ENCODE measurements around the gene TIMP3.
"Not testable (repeated sequence)": the region's sequence is repeated elsewhere in the genome, so short reads cannot be mapped to it uniquely, and the experiment has no call there.

GRCh38 chr22:32757086-32757762 is 44.3 kb upstream of the TIMP3 start:
- not testable (repeated sequence) for TF ChIP-seq CTCF (conservative IDR thresholded peaks at IDR 0.05; ENCODE audit: low read depth, low read length); POLR2A (IDR thresholded peaks at IDR 0.05; ENCODE audit: low read depth, low read length); RFX5 (IDR thresholded peaks at IDR 0.05; ENCODE audit: low read depth, low read length); CEBPB (IDR thresholded peaks at IDR 0.05; ENCODE audit: low read depth, low read length); ELK1 (IDR thresholded peaks at IDR 0.05; ENCODE audit: borderline replicate concordance, low read depth, low read length); RCOR1 (IDR thresholded peaks at IDR 0.05; ENCODE audit: insufficient replicate concordance, low read length); RAD21 (IDR thresholded peaks at IDR 0.05; ENCODE audit: low read length); CHD1 (IDR thresholded peaks at IDR 0.05; ENCODE audit: low read depth, low read length); SMC3 (IDR thresholded peaks at IDR 0.05; ENCODE audit: low read depth, low read length); MAZ (IDR thresholded peaks at IDR 0.05; ENCODE audit: borderline replicate concordance, low read depth, low read length); FOS (IDR thresholded peaks at IDR 0.05; ENCODE audit: low read depth, low read length)

Measured in IMR-90 (cell line).